Astrocyte of the hippocampus (primary cell): Measurements from ENCODE around the gene MSRB3.
"Not testable (repeated sequence)": the region's sequence is repeated elsewhere in the genome, so short reads cannot be mapped to it uniquely, and the experiment has no call there.

Experiments used
- DNase-seq: peaks from one replicate; pipeline ENCODE4 v3.0.0; 2011; ENCODE audit warnings: low read depth, low spot score

MSRB3 gene

GRCh38 chr12:65454115-65454787, 175.8 kb downstream of the MSRB3 start:
- DNase-seq = no peak

DNA sequence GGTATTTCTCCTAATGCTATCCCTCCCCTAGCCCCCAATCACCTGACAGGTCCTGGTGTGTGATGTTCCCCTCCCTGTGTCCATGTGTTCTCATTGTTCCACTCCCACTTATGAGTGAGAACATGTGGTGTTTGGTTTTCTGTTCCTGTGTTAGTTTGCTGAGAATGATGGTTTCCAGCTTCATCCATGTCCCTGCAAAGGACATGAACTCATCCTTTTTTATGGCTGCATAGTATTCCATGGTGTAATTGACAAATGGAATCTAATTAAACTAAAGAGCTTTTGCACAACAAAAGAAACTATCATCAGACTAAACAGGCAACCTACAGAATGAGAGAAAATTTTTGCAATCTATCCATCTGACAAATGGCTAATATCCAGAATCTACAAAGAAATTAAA, 178.9 kb downstream of the MSRB3 start:
- not testable (repeated sequence) for DNase-seq

- no peak for DNase-seq
Measured at GRCh38 chr12:65458718-65459117, 180.2 kb downstream of the MSRB3 start.

GRCh38 chr12:65459545-65459944, 181.1 kb downstream of the MSRB3 start:
- no peak for DNase-seq

- DNase-seq = no peak
Measured at GRCh38 chr12:65460063-65460462, 181.6 kb downstream of the MSRB3 start.

DNA sequence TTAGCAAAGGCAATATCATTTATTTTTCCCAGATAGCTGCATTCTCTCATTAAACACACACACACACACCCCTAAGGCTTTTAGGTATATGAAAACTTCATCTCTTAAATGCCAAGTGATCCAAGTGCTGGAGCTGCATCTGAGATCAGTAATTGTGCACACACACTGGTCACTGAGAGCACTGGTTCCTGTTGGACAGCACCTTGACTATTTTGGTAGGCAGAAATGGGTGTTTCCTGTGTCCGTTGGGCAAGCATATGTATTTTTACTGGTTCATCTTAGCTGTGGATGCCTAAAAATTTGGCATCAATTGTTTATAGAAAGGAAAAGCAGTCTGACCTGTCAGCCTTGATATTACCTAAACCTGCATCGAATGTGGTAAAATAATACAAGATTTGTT, 182.5 kb downstream of the MSRB3 start:
- DNase-seq = no peak

DNA sequence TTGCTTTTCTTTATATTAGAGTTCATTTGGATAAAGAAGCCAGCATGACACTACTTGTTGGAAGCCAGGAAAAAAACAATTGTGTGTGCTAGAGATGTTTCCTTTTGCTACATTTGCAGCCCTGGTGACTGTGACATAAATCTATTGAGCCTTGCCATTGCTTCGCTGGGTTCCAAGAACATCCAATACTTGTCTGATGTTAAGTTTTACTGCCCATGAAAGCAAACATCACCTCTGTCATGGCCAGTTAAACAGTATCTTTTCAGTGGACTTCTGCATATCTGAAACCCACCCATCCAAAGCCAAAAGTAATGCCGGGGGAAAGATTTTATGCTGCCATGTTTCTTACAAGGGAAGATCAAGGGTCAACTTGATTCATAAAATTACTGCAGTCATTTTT, 184.0 kb downstream of the MSRB3 start:
- DNase-seq = no peak

DNA sequence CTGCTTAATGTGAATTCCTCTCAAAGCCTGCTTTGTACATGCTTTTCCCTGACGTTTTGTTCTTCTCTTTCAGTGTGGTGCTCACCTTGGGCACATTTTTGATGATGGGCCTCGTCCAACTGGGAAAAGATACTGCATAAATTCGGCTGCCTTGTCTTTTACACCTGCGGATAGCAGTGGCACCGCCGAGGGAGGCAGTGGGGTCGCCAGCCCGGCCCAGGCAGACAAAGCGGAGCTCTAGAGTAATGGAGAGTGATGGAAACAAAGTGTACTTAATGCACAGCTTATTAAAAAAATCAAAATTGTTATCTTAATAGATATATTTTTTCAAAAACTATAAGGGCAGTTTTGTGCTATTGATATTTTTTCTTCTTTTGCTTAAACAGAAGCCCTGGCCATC, 184.6 kb downstream of the MSRB3 start:
- no peak for DNase-seq

- DNase-seq = no peak
Measured at GRCh38 chr12:65463611-65464010, 185.1 kb downstream of the MSRB3 start.

DNA sequence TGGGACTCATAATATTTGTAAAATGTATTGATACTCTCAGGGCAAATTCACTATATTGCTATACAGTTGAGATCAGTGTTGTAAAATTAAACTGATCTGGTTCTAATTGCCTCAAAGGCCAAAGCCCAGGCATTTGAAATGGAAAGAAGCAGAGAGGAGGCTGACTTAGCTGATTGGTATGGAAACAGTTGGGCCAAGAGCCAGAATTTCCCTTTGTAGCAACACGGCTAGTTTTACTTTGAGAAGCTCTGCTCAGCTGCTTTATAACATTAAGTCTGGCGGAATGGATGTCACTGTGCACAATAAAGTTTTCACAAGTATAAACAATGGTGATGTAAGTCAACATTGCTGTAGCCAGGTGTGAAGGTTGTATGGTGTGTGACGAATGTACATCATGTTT, 186.4 kb downstream of the MSRB3 start:
- peak; percentile 94 for DNase-seq

DNA sequence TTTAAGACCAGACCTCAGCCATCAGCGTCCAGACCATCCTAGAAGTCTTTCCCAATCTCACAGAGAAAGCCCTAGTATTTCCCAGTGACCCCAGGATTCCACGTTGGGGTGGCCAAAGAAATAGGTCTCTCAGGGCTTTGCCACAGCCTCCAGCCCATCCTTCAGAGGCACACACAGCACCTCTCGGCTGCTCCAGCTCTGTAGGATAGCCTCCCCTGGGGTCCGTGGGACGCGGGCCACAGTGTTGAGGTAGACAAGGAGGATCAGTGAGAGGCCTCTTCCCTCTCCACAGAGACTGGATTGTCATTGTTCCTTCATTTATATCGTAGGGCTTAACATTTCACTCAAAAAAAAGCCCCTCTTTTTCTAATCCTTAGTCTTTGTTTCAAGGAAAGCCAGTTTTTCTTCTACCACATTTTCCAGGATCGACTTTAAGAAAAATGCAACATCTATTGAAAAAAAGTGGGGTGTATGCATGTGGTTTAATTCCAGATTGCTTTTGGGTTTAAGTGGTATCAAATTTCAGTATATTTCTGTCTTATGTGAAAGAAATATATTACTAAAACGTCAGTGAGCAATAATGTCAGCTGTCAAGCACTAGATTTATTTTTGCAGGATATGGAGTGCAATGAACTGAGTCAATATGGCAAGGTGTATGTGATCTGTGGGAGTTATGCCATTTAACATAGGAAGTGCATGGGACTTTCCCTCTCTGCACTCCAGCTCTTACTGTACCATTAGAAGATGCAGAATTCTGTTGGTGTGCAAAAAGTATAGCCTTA, 187.5 kb downstream of the MSRB3 start:
- no peak for DNase-seq

- DNase-seq = no peak
Measured at GRCh38 chr12:65466911-65467310, 188.4 kb downstream of the MSRB3 start.

- no peak for DNase-seq
Measured at GRCh38 chr12:65470256-65470655, 191.8 kb downstream of the MSRB3 start.

- DNase-seq = no peak
Measured at GRCh38 chr12:65472079-65472478, 193.6 kb downstream of the MSRB3 start.

- no peak for DNase-seq
Measured at GRCh38 chr12:65474831-65475230, 196.3 kb downstream of the MSRB3 start.

DNA sequence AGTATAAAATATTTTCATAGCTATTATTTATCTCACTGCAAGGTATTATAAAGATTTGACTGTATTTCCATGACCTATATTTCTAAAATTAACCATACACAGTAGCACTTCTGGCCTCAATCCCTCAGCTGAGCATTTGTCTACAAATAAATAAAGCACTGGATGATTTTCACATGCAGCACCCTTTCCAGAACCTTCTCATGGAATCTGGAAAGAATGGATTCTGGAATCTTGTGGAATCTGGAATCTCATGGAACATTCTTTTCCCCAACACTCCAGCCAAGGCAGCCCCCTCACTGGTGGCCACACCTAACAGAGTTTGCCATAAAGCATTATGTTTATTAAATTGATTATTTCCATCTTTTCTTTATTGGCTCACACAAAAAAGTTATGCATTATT, 199.2 kb downstream of the MSRB3 start:
- DNase-seq = no peak

- DNase-seq = not testable (repeated sequence)
Measured at GRCh38 chr12:65483891-65484516, 205.5 kb downstream of the MSRB3 start.

DNA sequence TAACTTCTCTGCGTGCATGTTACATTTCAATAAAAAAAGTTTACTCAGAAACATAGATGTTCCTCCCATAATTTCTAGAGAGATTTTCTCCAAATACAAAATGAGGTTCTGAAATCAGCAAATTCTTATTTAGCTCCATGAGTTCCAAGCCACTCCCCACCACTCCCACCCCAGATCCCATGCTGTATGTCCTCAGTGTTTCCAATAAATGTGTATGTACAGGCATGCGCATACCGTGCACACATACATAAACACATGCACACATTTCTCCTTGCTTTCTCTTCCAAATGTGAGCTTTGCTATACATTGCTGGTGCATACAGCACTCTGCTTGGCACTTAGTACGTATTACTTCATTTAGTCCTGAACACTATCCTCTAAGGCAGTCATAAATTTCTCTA, 209.7 kb downstream of the MSRB3 start:
- no peak for DNase-seq

DNA sequence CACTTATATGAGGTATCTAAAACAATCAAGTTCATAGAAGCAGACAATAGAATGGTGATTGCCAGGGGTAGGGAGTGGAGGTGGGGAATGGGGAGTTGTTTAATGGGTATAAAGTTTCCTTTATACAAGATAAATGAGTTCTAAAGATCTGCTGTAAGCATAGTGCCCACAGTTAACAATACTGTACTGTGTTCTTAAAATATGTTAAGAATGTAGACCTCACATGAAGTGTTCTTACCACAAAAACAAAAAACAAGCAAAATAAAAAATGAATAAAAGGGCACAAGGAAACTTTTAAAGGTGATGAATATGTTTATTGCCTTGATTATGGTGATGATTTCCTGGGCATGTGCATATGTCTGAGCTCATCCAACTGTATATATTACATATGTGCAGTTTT, 211.8 kb downstream of the MSRB3 start:
- DNase-seq = peak; percentile 57

GRCh38 chr12:65492998-65493912, 214.8 kb downstream of the MSRB3 start:
- peak; percentile 47 for DNase-seq

DNA sequence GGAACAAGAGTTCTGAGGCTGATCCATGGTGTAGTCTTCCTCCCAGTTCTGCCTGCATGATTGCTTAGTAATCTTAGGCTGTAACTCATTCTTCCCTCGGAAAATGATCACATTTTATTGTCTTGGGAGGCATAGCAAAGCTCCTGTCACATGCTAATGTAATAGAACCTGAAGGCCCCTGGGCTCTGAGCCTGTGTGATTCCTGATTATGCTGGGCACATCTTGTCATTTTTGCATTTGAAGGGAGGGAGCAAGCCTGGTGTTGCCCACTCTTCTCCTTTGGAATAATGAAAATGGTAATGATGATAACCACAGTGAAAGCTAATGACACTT, 215.4 kb downstream of the MSRB3 start:
- no peak for DNase-seq

- peak; percentile 20 for DNase-seq
Measured at GRCh38 chr12:65494537-65494936, 216.1 kb downstream of the MSRB3 start.
